Measurements from ENCODE around the gene PELI1.

The PELI1 gene

GRCh38 chr2:64054161-64054915 lies 89.9 kb downstream of the PELI1 start:
- Histone ChIP-seq H3K27ac (no peak overlapping the region), H3K9me3 (no peaks in the 10 kb centered on the region), H3K36me3 (no peaks in the 10 kb centered on the region), H3K4me1 (peaks cover 0 to 3% (median 1%) of the 10 kb centered on the region in 4 donors), H3K4me3 (no peak overlapping the region), H3K27me3 (no peaks in the 10 kb centered on the region)
- intact Hi-C loops (cut with DNase I; ENCODE audit: low total_unique reads), result loop anchor here (5.0 to 10.0 kb wide), 3 partner anchors 258 to 830 kb away; no protein-coding TSS in a partner anchor
- DNase-seq, result no peak
- no peak for TF ChIP-seq CTCF (IDR thresholded peaks at IDR 0.05)

GRCh38 chr2:64052463-64053241 lies 91.6 kb downstream of the PELI1 start:
- intact Hi-C loops (cut with DNase I; ENCODE audit: low total_unique reads), result loop anchor here (5.0 to 10.0 kb wide), 3 partner anchors 260 to 832 kb away; no protein-coding TSS in a partner anchor
- no peak for DNase-seq
- H3K9me3 ChIP-seq, result no peaks in the 10 kb centered on the region
- peaks cover 0 to 3% (median 2%) of the 10 kb centered on the region in 4 donors for H3K4me1 ChIP-seq
- H3K27me3 ChIP-seq, result no peaks in the 10 kb centered on the region
- no peaks in the 10 kb centered on the region for H3K36me3 ChIP-seq
- H3K4me3 ChIP-seq, result no peak overlapping the region
- H3K27ac ChIP-seq, result no peak overlapping the region
- TF ChIP-seq CTCF (IDR thresholded peaks at IDR 0.05), result no peak

GRCh38 chr2:64049633-64050220 lies 94.5 kb downstream of the PELI1 start:
- Histone ChIP-seq H3K27ac (no peak overlapping the region), H3K4me3 (no peak overlapping the region), H3K9me3 (no peaks in the 10 kb centered on the region), H3K4me1 (peaks cover 0 to 3% (median 2%) of the 10 kb centered on the region in 4 donors), H3K36me3 (no peaks in the 10 kb centered on the region), H3K27me3 (no peaks in the 10 kb centered on the region)
- intact Hi-C loops (cut with DNase I; ENCODE audit: low total_unique reads), result loop anchor here (5.0 to 10.0 kb wide), 4 partner anchors 263 to 835 kb away; no protein-coding TSS in a partner anchor
- peak; percentile 58 to 72 for DNase-seq
- TF ChIP-seq CTCF (IDR thresholded peaks at IDR 0.05), result peak; percentile 79 to 86

GRCh38 chr2:64045938-64046337 lies 98.3 kb downstream of the PELI1 start:
- no peak for DNase-seq
- Histone ChIP-seq H3K27ac (no peak overlapping the region), H3K27me3 (no peaks in the 10 kb centered on the region), H3K4me3 (no peak overlapping the region), H3K36me3 (no peaks in the 10 kb centered on the region), H3K9me3 (no peaks in the 10 kb centered on the region), H3K4me1 (peaks cover 0 to 3% (median 2%) of the 10 kb centered on the region in 4 donors)
- intact Hi-C loops (cut with DNase I; ENCODE audit: low total_unique reads), result loop anchor here (10.0 kb wide), 1 partner anchor 439 kb away; no protein-coding TSS in a partner anchor
- no peak for TF ChIP-seq CTCF (IDR thresholded peaks at IDR 0.05)

Measured in tibial artery (tissue), 4 donors.